H1 (cell line): ENCODE data around the gene ALDH5A1. TPM values are rescaled to one million over a fixed set of nuclear protein-coding genes. Genes with fewer than 3 reads are reported as not detected.

Experiments used
- EZH2 ChIP-seq: fragments of 200-600 bp; sonication (generic); IDR thresholded peaks from 2 replicates; pipeline ENCODE4 v1.7.1; 2012; ENCODE audit warnings: low read depth, mild to moderate bottlenecking, moderate library complexity, low read length, inconsistent platforms; ENCODE audit not compliant: severe bottlenecking
- polyA plus RNA-seq, 7 experiments: library from polyadenylated mRNA; depleted of rRNA in 3 of 7; stranded (reverse) in 5 of 7; unstranded in 2 of 7; fragments of >200 nt in 5 of 7; fragments of 200-250 nt in 2 of 7; gene quantifications; 1 replicate in 5 of 7; 2 replicates in 1 of 7; 4 replicates in 1 of 7; pipeline versions ENCODE4 v1.2.1 to v1.2.3, GENCODE V29; 2011 to 2013; ENCODE audit warnings: missing spikeins in 2 of 7, mixed read lengths in 2 of 7
- total RNA-seq: library from RNA; stranded (reverse); fragmentation: NEBNext Ultra II Directional; extraction: Animal tissue kit (Norgen Biotek cat#: 25700); gene quantifications from 2 replicates; pipeline ENCODE4 v1.2.1, GENCODE V29; 2021

The ALDH5A1 gene
- total and polyA plus RNA-seq, 2 of the 8 experiments (the other 6 are each of a cell fraction or from before 2014, with no cell fraction given), result 1.5 to 2.4 TPM

- no peak for TF ChIP-seq EZH2
- TF ChIP-seq, all 59 proteins: peak for 0
Measured at GRCh38 chr6:24501914-24502313, 7.1 kb downstream of the ALDH5A1 start (continued).
